ENCODE data around the gene C5orf58.

C5orf58 gene

DNA sequence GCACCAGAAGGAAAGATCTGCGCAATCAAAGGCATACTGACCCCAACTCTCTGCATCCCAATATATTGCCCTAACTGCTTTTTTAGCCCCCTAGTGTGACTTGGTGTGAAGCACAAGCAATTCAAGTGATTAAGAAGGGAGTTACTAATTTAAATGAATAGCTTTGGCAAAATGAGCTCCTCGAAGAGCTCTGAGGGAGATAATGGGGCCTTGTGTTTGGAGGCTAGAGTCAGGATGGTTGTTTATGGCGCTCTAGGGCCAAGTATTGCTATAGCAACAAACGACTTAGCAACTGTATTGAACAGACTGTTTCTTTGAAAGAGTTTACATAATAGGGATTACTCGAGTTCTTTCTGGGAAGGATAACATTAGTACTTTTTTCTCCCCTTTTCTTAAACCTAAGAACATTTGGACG lies 11.5 kb upstream of the C5orf58 start:
- Histone ChIP-seq H3K4me3 (ENCODE audit: insufficient read depth, low read depth, low read length) (no peak overlapping the region), H3K27ac (ENCODE audit: insufficient read depth, low read depth, low read length, poor library complexity, severe bottlenecking) (peak overlapping the region; percentile 85), H3K4me1 (ENCODE audit: control insufficient read depth, insufficient read depth, low read length) (peaks cover 8% of the 10 kb centered on the region), H3K36me3 (ENCODE audit: control insufficient read depth, insufficient read depth, low read length) (no peaks in the 10 kb centered on the region), H3K27me3 (ENCODE audit: control insufficient read depth, insufficient read depth, low read length, poor library complexity, severe bottlenecking) (peaks cover 5% of the 10 kb centered on the region), H3K9me3 (ENCODE audit: control insufficient read depth, low read length) (no peaks in the 10 kb centered on the region)
- WGBS, 2 experiments: 30 to 35% methylated on average over 5 to 6 of the region's 6 CpGs

DNA sequence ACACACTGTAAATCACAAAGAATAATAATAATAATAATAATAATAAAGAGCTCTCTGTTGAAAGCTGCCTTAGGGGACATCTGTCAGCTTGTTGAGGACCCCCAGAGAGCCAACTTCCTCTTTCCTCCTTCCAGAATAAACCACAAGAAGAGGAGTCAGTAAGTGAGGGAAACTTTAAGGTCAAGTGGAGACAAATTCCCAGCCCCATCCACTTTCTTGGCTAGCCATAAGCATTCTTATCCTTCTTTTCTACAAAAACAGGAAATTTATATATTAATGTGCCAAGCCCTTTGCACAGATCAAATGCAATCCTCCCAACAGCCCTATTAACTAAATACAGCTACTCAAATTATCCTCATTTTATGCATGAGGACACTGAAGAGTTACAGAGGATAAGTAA lies 9.4 kb upstream of the C5orf58 start:
- Histone ChIP-seq H3K9me3 (ENCODE audit: control insufficient read depth, low read length) (no peaks in the 10 kb centered on the region), H3K4me1 (ENCODE audit: control insufficient read depth, insufficient read depth, low read length) (peaks cover 8% of the 10 kb centered on the region), H3K36me3 (ENCODE audit: control insufficient read depth, insufficient read depth, low read length) (no peaks in the 10 kb centered on the region), H3K27ac (ENCODE audit: insufficient read depth, low read depth, low read length, poor library complexity, severe bottlenecking) (no peak overlapping the region), H3K4me3 (ENCODE audit: insufficient read depth, low read depth, low read length) (no peak overlapping the region), H3K27me3 (ENCODE audit: control insufficient read depth, insufficient read depth, low read length, poor library complexity, severe bottlenecking) (no peaks in the 10 kb centered on the region)

- Histone ChIP-seq H3K27ac (ENCODE audit: insufficient read depth, low read depth, low read length, poor library complexity, severe bottlenecking) (no peak overlapping the region), H3K27me3 (ENCODE audit: control insufficient read depth, insufficient read depth, low read length, poor library complexity, severe bottlenecking) (no peaks in the 10 kb centered on the region), H3K36me3 (ENCODE audit: control insufficient read depth, insufficient read depth, low read length) (no peaks in the 10 kb centered on the region), H3K9me3 (ENCODE audit: control insufficient read depth, low read length) (no peaks in the 10 kb centered on the region), H3K4me3 (ENCODE audit: insufficient read depth, low read depth, low read length) (no peak overlapping the region), H3K4me1 (ENCODE audit: control insufficient read depth, insufficient read depth, low read length) (peaks cover 8% of the 10 kb centered on the region)
- 88 to 91% methylated on average over 5 of the region's 5 CpGs for WGBS, 2 experiments
These were observed 8.9 kb upstream of the C5orf58 start for GRCh38 chr5:170223906-170224305.

- Histone ChIP-seq H3K27ac (ENCODE audit: insufficient read depth, low read depth, low read length, poor library complexity, severe bottlenecking) (no peak overlapping the region), H3K4me3 (ENCODE audit: insufficient read depth, low read depth, low read length) (no peak overlapping the region), H3K4me1 (ENCODE audit: control insufficient read depth, insufficient read depth, low read length) (peaks cover 8% of the 10 kb centered on the region), H3K36me3 (ENCODE audit: control insufficient read depth, insufficient read depth, low read length) (no peaks in the 10 kb centered on the region), H3K27me3 (ENCODE audit: control insufficient read depth, insufficient read depth, low read length, poor library complexity, severe bottlenecking) (no peaks in the 10 kb centered on the region), H3K9me3 (ENCODE audit: control insufficient read depth, low read length) (no peaks in the 10 kb centered on the region)
- WGBS, 2 experiments: 65% methylated on average over 7 of the region's 7 CpGs
These were observed 7.3 kb upstream of the C5orf58 start for GRCh38 chr5:170225326-170226128.

DNA sequence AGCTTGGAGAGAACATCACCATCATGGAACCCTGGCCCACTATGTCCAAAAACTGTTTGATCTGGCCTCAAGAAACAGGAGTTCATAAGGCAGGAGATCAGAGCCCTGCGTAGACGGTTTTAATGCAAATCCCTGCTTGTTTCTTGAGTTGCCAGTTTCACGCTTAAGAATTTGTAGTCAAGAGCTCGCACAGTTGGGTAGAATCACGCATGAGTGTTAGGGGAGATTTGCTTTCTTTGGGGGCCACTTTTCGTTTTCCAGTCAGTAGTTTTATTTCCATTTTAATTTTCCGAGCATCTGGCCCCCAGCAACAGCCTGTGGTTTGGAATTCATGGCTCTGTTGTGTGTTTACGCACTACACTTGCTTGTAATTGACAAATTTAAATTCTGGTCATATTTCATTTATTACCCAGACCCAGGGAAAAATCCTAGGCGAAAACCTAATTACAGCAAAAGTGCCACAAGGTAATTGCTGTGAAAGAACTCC lies 6.6 kb upstream of the C5orf58 start:
- Histone ChIP-seq H3K4me1 (ENCODE audit: control insufficient read depth, insufficient read depth, low read length) (peaks cover 2% of the 10 kb centered on the region), H3K27me3 (ENCODE audit: control insufficient read depth, insufficient read depth, low read length, poor library complexity, severe bottlenecking) (no peaks in the 10 kb centered on the region), H3K27ac (ENCODE audit: insufficient read depth, low read depth, low read length, poor library complexity, severe bottlenecking) (no peak overlapping the region), H3K9me3 (ENCODE audit: control insufficient read depth, low read length) (no peaks in the 10 kb centered on the region), H3K36me3 (ENCODE audit: control insufficient read depth, insufficient read depth, low read length) (no peaks in the 10 kb centered on the region), H3K4me3 (ENCODE audit: insufficient read depth, low read depth, low read length) (no peak overlapping the region)
- 81 to 83% methylated on average over 9 of the region's 9 CpGs for WGBS, 2 experiments

DNA sequence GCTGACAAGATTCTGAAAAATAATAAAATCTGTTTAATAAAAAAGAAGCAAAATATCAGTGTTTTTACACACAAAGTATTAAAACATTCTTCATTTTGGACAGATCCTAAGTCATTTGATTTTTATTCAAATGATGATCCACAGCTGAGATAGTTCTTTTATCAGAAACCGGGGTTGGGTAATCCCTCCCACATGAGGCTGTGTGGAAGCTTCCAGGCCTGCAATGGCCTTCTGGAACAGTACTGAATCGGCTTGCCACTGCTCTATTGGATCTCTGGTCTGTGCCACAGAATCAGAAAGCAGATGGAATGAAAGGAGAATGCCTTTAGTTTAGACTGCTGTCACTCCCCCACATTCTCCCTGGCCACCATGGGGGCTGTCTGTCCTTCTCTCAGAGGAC lies 6.1 kb upstream of the C5orf58 start:
- Histone ChIP-seq H3K4me1 (ENCODE audit: control insufficient read depth, insufficient read depth, low read length) (no peaks in the 10 kb centered on the region), H3K36me3 (ENCODE audit: control insufficient read depth, insufficient read depth, low read length) (no peaks in the 10 kb centered on the region), H3K4me3 (ENCODE audit: insufficient read depth, low read depth, low read length) (no peak overlapping the region), H3K27ac (ENCODE audit: insufficient read depth, low read depth, low read length, poor library complexity, severe bottlenecking) (no peak overlapping the region), H3K27me3 (ENCODE audit: control insufficient read depth, insufficient read depth, low read length, poor library complexity, severe bottlenecking) (no peaks in the 10 kb centered on the region), H3K9me3 (ENCODE audit: control insufficient read depth, low read length) (no peaks in the 10 kb centered on the region)
- 84 to 90% methylated on average over 2 of the region's 2 CpGs for WGBS, 2 experiments

- Histone ChIP-seq H3K27me3 (ENCODE audit: control insufficient read depth, insufficient read depth, low read length, poor library complexity, severe bottlenecking) (no peaks in the 10 kb centered on the region), H3K36me3 (ENCODE audit: control insufficient read depth, insufficient read depth, low read length) (no peaks in the 10 kb centered on the region), H3K4me3 (ENCODE audit: insufficient read depth, low read depth, low read length) (no peak overlapping the region), H3K27ac (ENCODE audit: insufficient read depth, low read depth, low read length, poor library complexity, severe bottlenecking) (no peak overlapping the region), H3K9me3 (ENCODE audit: control insufficient read depth, low read length) (no peaks in the 10 kb centered on the region), H3K4me1 (ENCODE audit: control insufficient read depth, insufficient read depth, low read length) (no peaks in the 10 kb centered on the region)
- 94 to 97% methylated on average over 6 of the region's 6 CpGs for WGBS, 2 experiments
These were observed 3.9 kb upstream of the C5orf58 start for GRCh38 chr5:170228762-170229435.

GRCh38 chr5:170233358-170233892 lies 640 bp downstream of the C5orf58 start:
- WGBS, 2 experiments: 94% methylated on average over 18 of the region's 18 CpGs
- Histone ChIP-seq H3K36me3 (ENCODE audit: control insufficient read depth, insufficient read depth, low read length) (no peaks in the 10 kb centered on the region), H3K9me3 (ENCODE audit: control insufficient read depth, low read length) (no peaks in the 10 kb centered on the region)

GRCh38 chr5:170235876-170236864 lies 3.4 kb downstream of the C5orf58 start:
- no peaks in the 10 kb centered on the region for H3K27me3 ChIP-seq (ENCODE audit: control insufficient read depth, insufficient read depth, low read length, poor library complexity, severe bottlenecking)
- H3K9me3 ChIP-seq (ENCODE audit: control insufficient read depth, low read length): no peaks in the 10 kb centered on the region
- H3K27ac ChIP-seq (ENCODE audit: insufficient read depth, low read depth, low read length, poor library complexity, severe bottlenecking): no peak overlapping the region
- no peak overlapping the region for H3K4me3 ChIP-seq (ENCODE audit: insufficient read depth, low read depth, low read length)
- WGBS, 2 experiments: 88 to 89% methylated on average over 3 of the region's 3 CpGs
- peaks cover 7% of the 10 kb centered on the region for H3K4me1 ChIP-seq (ENCODE audit: control insufficient read depth, insufficient read depth, low read length)
- H3K36me3 ChIP-seq (ENCODE audit: control insufficient read depth, insufficient read depth, low read length): no peaks in the 10 kb centered on the region

More at GRCh38 chr5:170233358-170233892, 640 bp downstream of the C5orf58 start:
- Histone ChIP-seq H3K4me1 (ENCODE audit: control insufficient read depth, insufficient read depth, low read length) (peaks cover 2% of the 10 kb centered on the region), H3K27ac (ENCODE audit: insufficient read depth, low read depth, low read length, poor library complexity, severe bottlenecking) (no peak overlapping the region), H3K27me3 (ENCODE audit: control insufficient read depth, insufficient read depth, low read length, poor library complexity, severe bottlenecking) (no peaks in the 10 kb centered on the region), H3K4me3 (ENCODE audit: insufficient read depth, low read depth, low read length) (no peak overlapping the region)

All from ectodermal cell (in vitro differentiated cells).